Activated CD8-positive, alpha-beta T cell treated with anti-CD3 and anti-CD28 coated beads for 36 hours (primary cell): Measurements from ENCODE around the gene TMEM144. TPM values are rescaled to one million over a fixed set of nuclear protein-coding genes. Genes with fewer than 3 reads are reported as not detected.

Experiments used
- ATAC-seq: fragments of 200-7000 bp; cut with Tn5 transposase; one replicate; pipeline ENCODE4 v1.10.0; 2021; ENCODE audit warnings: mild to moderate bottlenecking, moderate library complexity
- CTCF ChIA-PET: fragments of 350-600 bp; sonication (Branson Sonifier 250); formaldehyde crosslinking; loops from one replicate; lab custom pipeline; 2021; ENCODE audit warnings: antibody characterized with exemption; lab: Charles Lee
- POLR2A ChIA-PET: fragments of 350-600 bp; sonication (Branson Sonifier 250); formaldehyde crosslinking; loops from one replicate; lab custom pipeline; 2021; ENCODE audit warnings: antibody characterized with exemption; lab: Charles Lee
- DNase-seq: peaks from one replicate; pipeline ENCODE4 v3.0.0-alpha.2; 2020
- H3K27ac Mint-ChIP-seq: one replicate; pipeline ENCODE4 v1.8.0; 2021; ENCODE audit warnings: mild to moderate bottlenecking, mixed read lengths
- H3K27me3 Mint-ChIP-seq: one replicate; pipeline ENCODE4 v1.8.0; 2021; ENCODE audit warnings: mixed read lengths
- H3K36me3 Mint-ChIP-seq: one replicate; pipeline ENCODE4 v1.8.0; 2021; ENCODE audit warnings: low read depth, mixed read lengths
- H3K4me1 Mint-ChIP-seq: one replicate; pipeline ENCODE4 v1.8.0; 2021; ENCODE audit warnings: low read depth, mixed read lengths
- H3K4me3 Mint-ChIP-seq: one replicate; pipeline ENCODE4 v1.8.0; 2021; ENCODE audit warnings: mild to moderate bottlenecking, moderate library complexity, mixed read lengths
- H3K9me3 Mint-ChIP-seq: one replicate; pipeline ENCODE4 v1.8.0; 2021; ENCODE audit warnings: mixed read lengths
- intact Hi-C: fragments of 100-400 bp; cut with micrococcal nuclease; formaldehyde crosslinking; loops from one replicate; pipeline ENCODE4 v1.10.0; 2022
- total RNA-seq, 2 experiments: library from RNA; stranded (reverse); gene quantifications; one replicate each; pipeline ENCODE4 v1.2.3, GENCODE V29; 2021
- TF ChIP-seq, protein P1 (sequence below): fragments of 200-600 bp; IDR thresholded peaks from one replicate; pipeline ENCODE4 v1.8.0; 2022; ENCODE audit warnings: antibody characterized with exemption, mild to moderate bottlenecking

TMEM144 gene
- total RNA-seq, 2 experiments from 2014 or later: 0.09 TPM; not detected in 1

DNA sequence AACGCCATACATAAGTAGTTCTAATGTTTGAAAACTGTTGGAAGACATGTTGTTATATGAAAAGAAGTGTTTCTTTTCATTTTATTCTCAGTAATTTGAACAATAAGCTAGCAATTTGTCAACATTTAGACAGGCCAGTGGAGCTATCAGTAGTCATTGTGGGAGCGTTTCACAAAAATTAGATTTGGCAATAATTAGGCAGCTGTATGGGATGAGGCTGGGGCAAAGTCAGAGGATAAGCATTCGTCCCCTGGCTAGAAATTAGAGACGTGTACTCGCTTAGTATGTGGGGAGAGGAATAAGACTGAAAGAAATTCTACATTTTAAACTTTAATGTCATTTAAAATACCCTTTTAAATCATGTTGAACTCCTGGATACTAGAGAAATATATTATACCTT is 70.6 kb downstream of the TMEM144 start:
- H3K9me3 Mint-ChIP-seq: no peaks in the 10 kb centered on the region
- no peak overlapping the region for H3K4me3 Mint-ChIP-seq
- no peak overlapping the region for H3K27ac Mint-ChIP-seq
- ChIA-PET CTCF (no interaction called here), POLR2A (no interaction called here)
- peaks cover 2% of the 10 kb centered on the region for H3K27me3 Mint-ChIP-seq
- DNase-seq (no peak), ATAC-seq (no peak)
- intact Hi-C loops: no loop called here
- TF ChIP-seq, protein P1, sequence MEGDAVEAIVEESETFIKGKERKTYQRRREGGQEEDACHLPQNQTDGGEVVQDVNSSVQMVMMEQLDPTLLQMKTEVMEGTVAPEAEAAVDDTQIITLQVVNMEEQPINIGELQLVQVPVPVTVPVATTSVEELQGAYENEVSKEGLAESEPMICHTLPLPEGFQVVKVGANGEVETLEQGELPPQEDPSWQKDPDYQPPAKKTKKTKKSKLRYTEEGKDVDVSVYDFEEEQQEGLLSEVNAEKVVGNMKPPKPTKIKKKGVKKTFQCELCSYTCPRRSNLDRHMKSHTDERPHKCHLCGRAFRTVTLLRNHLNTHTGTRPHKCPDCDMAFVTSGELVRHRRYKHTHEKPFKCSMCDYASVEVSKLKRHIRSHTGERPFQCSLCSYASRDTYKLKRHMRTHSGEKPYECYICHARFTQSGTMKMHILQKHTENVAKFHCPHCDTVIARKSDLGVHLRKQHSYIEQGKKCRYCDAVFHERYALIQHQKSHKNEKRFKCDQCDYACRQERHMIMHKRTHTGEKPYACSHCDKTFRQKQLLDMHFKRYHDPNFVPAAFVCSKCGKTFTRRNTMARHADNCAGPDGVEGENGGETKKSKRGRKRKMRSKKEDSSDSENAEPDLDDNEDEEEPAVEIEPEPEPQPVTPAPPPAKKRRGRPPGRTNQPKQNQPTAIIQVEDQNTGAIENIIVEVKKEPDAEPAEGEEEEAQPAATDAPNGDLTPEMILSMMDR: no peak
- no peaks in the 10 kb centered on the region for H3K4me1 Mint-ChIP-seq
- H3K36me3 Mint-ChIP-seq: no peaks in the 10 kb centered on the region

DNA sequence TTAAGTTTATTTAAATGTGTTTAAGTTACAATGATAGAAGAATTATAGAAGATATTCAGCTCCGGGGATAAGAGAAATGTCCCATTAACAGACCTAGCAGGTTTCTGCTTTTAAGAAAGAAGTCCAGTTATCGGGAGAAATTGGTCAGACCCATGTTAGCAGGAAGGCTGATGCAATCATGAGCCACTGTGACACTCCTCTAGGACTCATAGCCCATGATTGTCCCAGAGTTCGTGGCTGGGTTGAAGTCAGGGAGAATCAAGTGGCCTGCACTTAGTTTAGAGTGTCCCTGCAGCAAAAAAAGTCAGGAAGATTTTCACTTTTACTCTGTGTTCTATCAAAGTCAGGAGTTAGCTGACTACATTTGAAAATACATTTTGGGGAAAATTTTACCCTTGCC is 72.0 kb downstream of the TMEM144 start:
- TF ChIP-seq, protein P1: no peak
- ChIA-PET POLR2A (no interaction called here), CTCF (no interaction called here)
- intact Hi-C loops: no loop called here
- Mint-ChIP-seq H3K4me1 (no peaks in the 10 kb centered on the region), H3K27ac (no peak overlapping the region), H3K36me3 (no peaks in the 10 kb centered on the region), H3K9me3 (no peaks in the 10 kb centered on the region), H3K27me3 (peaks cover 2% of the 10 kb centered on the region), H3K4me3 (no peak overlapping the region)
- DNase-seq: no peak
- no peak for ATAC-seq

DNA sequence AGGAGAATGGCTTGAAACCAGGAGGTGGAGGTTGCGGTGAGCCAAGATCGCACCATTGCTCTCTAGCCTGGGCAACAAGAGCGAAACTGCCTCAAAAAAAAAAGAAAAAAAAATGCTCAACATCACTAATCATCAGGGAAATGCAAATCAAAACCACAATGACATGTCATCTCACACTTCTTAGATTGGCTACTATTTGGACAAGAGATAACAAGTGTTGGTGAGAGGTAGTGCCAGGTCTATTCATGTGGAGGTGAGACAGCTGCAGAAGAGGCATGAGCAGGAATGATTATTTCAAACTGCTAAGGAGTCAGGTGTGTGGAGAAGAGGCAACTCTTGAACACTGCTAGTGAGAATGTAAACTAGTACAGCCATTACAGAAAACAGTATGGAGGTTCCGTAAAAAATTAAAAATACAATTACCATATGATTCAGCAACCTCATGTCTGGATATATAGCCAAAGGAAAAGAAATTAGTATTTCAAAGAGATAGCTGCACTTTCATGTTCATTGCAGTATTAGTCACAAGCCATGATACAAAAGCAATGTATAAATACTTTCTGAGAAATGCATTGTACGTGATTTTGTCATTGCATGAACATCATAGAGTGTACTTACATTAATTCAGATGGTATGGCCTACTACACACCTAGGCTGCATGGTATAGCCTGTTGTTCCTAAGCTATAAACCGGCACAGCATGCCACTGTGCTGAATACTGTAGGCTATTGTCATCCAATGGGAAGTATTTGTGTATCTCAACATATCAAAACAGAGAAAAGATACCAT is 75.3 kb downstream of the TMEM144 start:
- peaks cover 7% of the 10 kb centered on the region for H3K27me3 Mint-ChIP-seq
- POLR2A ChIA-PET: interaction anchor here (0.6 kb wide), 1 partner anchor 79 kb away, joined by 3 read pairs; no protein-coding TSS in a partner anchor

DNA sequence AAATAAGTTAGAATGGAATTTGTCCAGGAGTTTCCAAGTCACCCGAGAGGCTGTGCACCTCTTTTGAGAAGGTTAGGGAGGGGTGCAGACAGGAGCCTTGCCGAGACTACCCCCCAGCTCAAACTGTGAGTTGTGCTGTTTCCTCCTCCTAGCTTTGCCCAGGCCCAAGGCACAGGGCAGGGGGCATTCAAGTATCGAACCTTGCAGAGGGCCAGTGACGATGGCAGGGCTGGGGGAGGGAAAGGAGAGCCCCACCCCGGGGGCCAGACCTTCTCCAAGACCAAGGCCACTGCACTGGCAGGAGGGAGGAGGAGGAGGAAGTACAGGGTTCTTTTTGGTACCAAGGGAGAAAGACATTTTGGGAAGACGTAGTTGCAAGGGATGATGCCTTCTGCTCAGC is 80.6 kb downstream of the TMEM144 start:
- Mint-ChIP-seq H3K4me3 (no peak overlapping the region), H3K36me3 (no peaks in the 10 kb centered on the region), H3K4me1 (no peaks in the 10 kb centered on the region), H3K27ac (no peak overlapping the region), H3K27me3 (peaks cover 4% of the 10 kb centered on the region), H3K9me3 (peaks cover 2% of the 10 kb centered on the region)
- CTCF ChIA-PET: no interaction called here
- TF ChIP-seq, protein P1: no peak
- POLR2A ChIA-PET: no interaction called here
- DNase-seq: no peak
- ATAC-seq: no peak
- intact Hi-C loops: no loop called here

More for the DNA sequence above, 75.3 kb downstream of the TMEM144 start:
- CTCF ChIA-PET: no interaction called here
- intact Hi-C loops: no loop called here
- H3K27ac Mint-ChIP-seq: no peak overlapping the region
- H3K4me3 Mint-ChIP-seq: no peak overlapping the region
- DNase-seq (no peak), ATAC-seq (no peak)
- H3K4me1 Mint-ChIP-seq: no peaks in the 10 kb centered on the region
- TF ChIP-seq, protein P1: no peak
- H3K9me3 Mint-ChIP-seq: no peaks in the 10 kb centered on the region
- H3K36me3 Mint-ChIP-seq: no peaks in the 10 kb centered on the region

DNA sequence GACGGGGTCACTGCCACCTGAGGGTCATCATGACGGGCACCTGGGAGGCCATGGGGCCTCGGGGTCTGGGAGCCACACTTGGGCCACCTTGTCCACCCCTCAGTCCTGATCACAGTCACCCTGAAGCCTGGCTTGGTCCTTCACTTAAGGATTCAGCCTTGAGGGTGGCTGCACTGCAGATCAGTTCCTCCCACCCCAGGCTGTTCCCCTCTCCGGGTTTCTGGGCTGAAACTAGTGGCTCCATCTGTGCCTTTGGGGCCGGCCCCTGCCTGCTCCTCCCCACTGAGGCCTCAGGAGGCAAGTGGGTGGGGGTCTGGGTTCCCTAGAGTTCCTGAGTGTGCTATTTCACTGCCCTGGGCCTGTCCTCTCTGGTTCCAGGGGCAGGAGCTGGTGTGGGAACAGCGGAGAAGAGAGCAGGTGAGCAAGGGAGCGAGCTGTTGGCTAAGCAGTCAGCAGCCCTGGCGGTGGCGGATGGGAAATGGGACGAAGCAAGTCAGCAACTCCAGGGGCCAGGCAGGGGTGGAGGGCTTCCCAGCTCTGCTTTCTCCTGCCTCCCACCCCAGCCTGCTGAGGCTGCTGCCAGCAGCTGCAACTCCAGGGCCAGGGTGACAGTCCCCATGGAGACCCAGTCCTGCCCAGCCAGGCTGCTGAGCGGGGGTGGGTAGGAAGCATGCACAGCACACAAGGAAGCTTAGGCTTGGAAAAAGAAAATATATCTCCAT is 81.2 kb downstream of the TMEM144 start:
- no peak overlapping the region for H3K4me3 Mint-ChIP-seq
- H3K9me3 Mint-ChIP-seq: peaks cover 2% of the 10 kb centered on the region
- no peak for DNase-seq
- TF ChIP-seq, protein P1: no peak
- intact Hi-C loops: no loop called here
- no peaks in the 10 kb centered on the region for H3K4me1 Mint-ChIP-seq
- H3K36me3 Mint-ChIP-seq: no peaks in the 10 kb centered on the region
- ATAC-seq: no peak
- peaks cover 4% of the 10 kb centered on the region for H3K27me3 Mint-ChIP-seq
- no peak overlapping the region for H3K27ac Mint-ChIP-seq
- ChIA-PET POLR2A (no interaction called here), CTCF (no interaction called here)
